ENCODE measurements around the gene PDE3A. TPM values are rescaled to one million over a fixed set of nuclear protein-coding genes. Genes with fewer than 3 reads are reported as not detected.

The PDE3A gene
- total and polyA plus RNA-seq, 2 experiments from 2014 or later, result 11.1 to 61.6 TPM

- 97% methylated on average over 6 of the region's 6 CpGs for WGBS (ENCODE audit: low lambda C conversion rate, missing lambda C conversion rate)
- H3K79me2 ChIP-seq, result no peaks in the 10 kb centered on the region
- H3K9me3 ChIP-seq (ENCODE audit: low read depth), result no peaks in the 10 kb centered on the region
- no peak overlapping the region for H3K4me3 ChIP-seq
- H2AFZ ChIP-seq, result no peak overlapping the region
- H3K27ac ChIP-seq, result no peak overlapping the region
- H3K36me3 ChIP-seq (replicated peaks; ENCODE audit: insufficient read depth, low read depth), result no peaks in the 10 kb centered on the region
- no peaks in the 10 kb centered on the region for H3K27me3 ChIP-seq
- H3K4me2 ChIP-seq, result no peak overlapping the region
- H4K20me1 ChIP-seq (ENCODE audit: insufficient read depth, poor library complexity, severe bottlenecking), result no peaks in the 10 kb centered on the region
- DNase-seq (ENCODE audit: low spot score), result no peak
- no peaks in the 10 kb centered on the region for H3K4me1 ChIP-seq (ENCODE audit: insufficient read depth)
- no peak for TF ChIP-seq EZH2phosphoT487 (IDR thresholded peaks at IDR 0.05; ENCODE audit: low read depth, severe bottlenecking, unreplicated experiment)
- no peak for TF ChIP-seq CTCF (IDR thresholded peaks at IDR 0.05; ENCODE audit: poor library complexity)
- no peak for TF ChIP-seq EZH2 (IDR thresholded peaks at IDR 0.05; ENCODE audit: borderline replicate concordance)
- no peaks in the 10 kb centered on the region for H3K9me2 ChIP-seq (replicated peaks; ENCODE audit: insufficient read depth)
Measured at GRCh38 chr12:20616093-20616492, 247.8 kb downstream of the PDE3A start.

- H3K27ac ChIP-seq, result no peak overlapping the region
- H3K79me2 ChIP-seq, result no peaks in the 10 kb centered on the region
- H3K27me3 ChIP-seq, result no peaks in the 10 kb centered on the region
- no peaks in the 10 kb centered on the region for H3K9me2 ChIP-seq (replicated peaks; ENCODE audit: insufficient read depth)
- H3K36me3 ChIP-seq (replicated peaks; ENCODE audit: insufficient read depth, low read depth), result no peaks in the 10 kb centered on the region
- no peak overlapping the region for H2AFZ ChIP-seq
- H3K4me3 ChIP-seq, result no peak overlapping the region
- no peak overlapping the region for H3K4me2 ChIP-seq
- H4K20me1 ChIP-seq (ENCODE audit: insufficient read depth, poor library complexity, severe bottlenecking), result no peaks in the 10 kb centered on the region
- H3K9me3 ChIP-seq (ENCODE audit: low read depth), result no peaks in the 10 kb centered on the region
- H3K4me1 ChIP-seq (ENCODE audit: insufficient read depth), result peaks cover 3% of the 10 kb centered on the region
- 78% methylated on average over 2 of the region's 2 CpGs for WGBS (ENCODE audit: low lambda C conversion rate, missing lambda C conversion rate)
- TF ChIP-seq EZH2phosphoT487 (IDR thresholded peaks at IDR 0.05; ENCODE audit: low read depth, severe bottlenecking, unreplicated experiment), result no peak
- TF ChIP-seq EZH2 (IDR thresholded peaks at IDR 0.05; ENCODE audit: borderline replicate concordance), result no peak
- no peak for TF ChIP-seq CTCF (IDR thresholded peaks at IDR 0.05; ENCODE audit: poor library complexity)
- DNase-seq (ENCODE audit: low spot score), result no peak
Measured at GRCh38 chr12:20620261-20620660, 251.9 kb downstream of the PDE3A start.

- TF ChIP-seq EZH2phosphoT487 (IDR thresholded peaks at IDR 0.05; ENCODE audit: low read depth, severe bottlenecking, unreplicated experiment) (no peak), CTCF (IDR thresholded peaks at IDR 0.05; ENCODE audit: poor library complexity) (peak; percentile 51)
- Histone ChIP-seq H3K79me2 (no peaks in the 10 kb centered on the region), H3K9me3 (ENCODE audit: low read depth) (no peaks in the 10 kb centered on the region), H3K36me3 (replicated peaks; ENCODE audit: insufficient read depth, low read depth) (no peaks in the 10 kb centered on the region), H3K4me3 (no peak overlapping the region), H3K4me2 (no peak overlapping the region), H3K9me2 (replicated peaks; ENCODE audit: insufficient read depth) (no peaks in the 10 kb centered on the region), H3K27me3 (no peaks in the 10 kb centered on the region), H2AFZ (no peak overlapping the region), H3K27ac (peak overlapping the region; percentile 9), H4K20me1 (ENCODE audit: insufficient read depth, poor library complexity, severe bottlenecking) (no peaks in the 10 kb centered on the region), H3K4me1 (ENCODE audit: insufficient read depth) (peaks cover 33% of the 10 kb centered on the region)
- 71% methylated on average over 5 of the region's 5 CpGs for WGBS (ENCODE audit: low lambda C conversion rate, missing lambda C conversion rate)
- peak; percentile 33 for DNase-seq (ENCODE audit: low spot score)
Measured at GRCh38 chr12:20624718-20625117, 256.4 kb downstream of the PDE3A start.

- Histone ChIP-seq H3K9me3 (ENCODE audit: low read depth) (no peaks in the 10 kb centered on the region), H3K4me2 (no peak overlapping the region), H3K4me1 (ENCODE audit: insufficient read depth) (peaks cover 41% of the 10 kb centered on the region), H3K27me3 (no peaks in the 10 kb centered on the region), H3K36me3 (replicated peaks; ENCODE audit: insufficient read depth, low read depth) (no peaks in the 10 kb centered on the region), H3K9me2 (replicated peaks; ENCODE audit: insufficient read depth) (no peaks in the 10 kb centered on the region), H4K20me1 (ENCODE audit: insufficient read depth, poor library complexity, severe bottlenecking) (no peaks in the 10 kb centered on the region), H3K27ac (no peak overlapping the region), H3K79me2 (no peaks in the 10 kb centered on the region), H2AFZ (no peak overlapping the region), H3K4me3 (no peak overlapping the region)
- 50% methylated on average over 2 of the region's 2 CpGs for WGBS (ENCODE audit: low lambda C conversion rate, missing lambda C conversion rate)
- no peak for DNase-seq (ENCODE audit: low spot score)
- no peak for TF ChIP-seq EZH2 (IDR thresholded peaks at IDR 0.05; ENCODE audit: borderline replicate concordance)
Measured at GRCh38 chr12:20625531-20625930, 257.2 kb downstream of the PDE3A start.

Data from hepatocyte (in vitro differentiated cells).